OCI-LY7 (cell line): ENCODE measurements around the gene KRT83. TPM values are rescaled to one million over a fixed set of nuclear protein-coding genes. Genes with fewer than 3 reads are reported as not detected.

Experiments used
- BruUV-seq: library from RNA; stranded (reverse); fragments of 400-500 nt; replicated peaks from 2 replicates; lab custom pipeline; 2021; lab: Mats Ljungman, UMichigan
- CTCF ChIA-PET: fragments of 300-600 bp; sonication (Branson Sonifier 250); formaldehyde crosslinking; loops from one replicate; lab custom pipeline; 2022; ENCODE audit warnings: antibody characterized with exemption; ENCODE audit not compliant: unreplicated experiment; lab: Charles Lee
- POLR2A ChIA-PET: fragments of 300-600 bp; sonication (Branson Sonifier 250); formaldehyde crosslinking; loops from one replicate; lab custom pipeline; 2022; ENCODE audit warnings: antibody characterized with exemption; lab: Charles Lee
- DNase-seq: peaks from one replicate; pipeline ENCODE4 v3.0.0-alpha.2; 2015; ENCODE audit warnings: low spot score
- H2AFZ ChIP-seq: fragments of 200-600 bp; sonication (generic), shearing (Covaris generic); 2 replicates; pipeline ENCODE4 v1.6.1; 2014; ENCODE audit warnings: mild to moderate bottlenecking, antibody characterized with exemption, low read length, moderate library complexity
- H3K27ac ChIP-seq: fragments of 200-600 bp; sonication (generic); 2 replicates; pipeline ENCODE4 v1.5.1; 2014; ENCODE audit warnings: mixed run types, low read depth, mild to moderate bottlenecking, moderate library complexity, low read length, inconsistent platforms; ENCODE audit not compliant: poor library complexity, severe bottlenecking
- H3K36me3 ChIP-seq: fragments of 200-600 bp; sonication (generic); 2 replicates; pipeline ENCODE4 v1.6.1; 2014; ENCODE audit warnings: mild to moderate bottlenecking, antibody characterized with exemption, low read length, moderate library complexity, mixed read lengths; ENCODE audit not compliant: insufficient read depth
- H3K4me1 ChIP-seq: fragments of 200-600 bp; sonication (generic); 2 replicates; pipeline ENCODE4 v1.5.1; 2014; ENCODE audit warnings: mild to moderate bottlenecking, low read length; ENCODE audit not compliant: insufficient read depth, poor library complexity, severe bottlenecking
- H3K4me2 ChIP-seq: fragments of 200-600 bp; sonication (generic); 2 replicates; pipeline ENCODE4 v1.6.1; 2014; ENCODE audit warnings: mild to moderate bottlenecking, low read length
- H3K4me3 ChIP-seq: fragments of 200-600 bp; sonication (generic); 2 replicates; pipeline ENCODE4 v1.5.1; 2014; ENCODE audit warnings: mild to moderate bottlenecking, low read depth, low read length; ENCODE audit not compliant: poor library complexity, severe bottlenecking
- H3K79me2 ChIP-seq: fragments of 200-600 bp; sonication (generic); 2 replicates; pipeline ENCODE4 v1.6.1; 2016; ENCODE audit warnings: low read depth, mild to moderate bottlenecking, low read length, moderate library complexity, mixed read lengths; ENCODE audit not compliant: insufficient read depth
- H3K9me2 ChIP-seq: fragments of 200-600 bp; sonication (generic); 2 replicates; pipeline ENCODE4 v1.6.1; 2016; ENCODE audit warnings: mild to moderate bottlenecking, low read length, mixed read lengths; ENCODE audit not compliant: insufficient read depth
- H3K9me3 ChIP-seq: fragments of 200-600 bp; sonication (generic); 2 replicates; pipeline ENCODE4 v1.6.1; 2014; ENCODE audit warnings: mild to moderate bottlenecking, mixed run types, low read length, mixed read lengths
- H4K20me1 ChIP-seq: fragments of 200-600 bp; sonication (generic); 2 replicates; pipeline ENCODE4 v1.6.1; 2014; ENCODE audit warnings: mild to moderate bottlenecking, antibody characterized with exemption, low read length, moderate library complexity, mixed read lengths; ENCODE audit not compliant: insufficient read depth
- CTCF ChIP-seq: fragments of 200-600 bp; sonication (generic); conservative IDR thresholded peaks from 2 replicates; pipeline ENCODE4 v1.5.1; 2014; ENCODE audit warnings: mild to moderate bottlenecking, antibody characterized with exemption, low read length, moderate library complexity, mixed read lengths
- EZH2phosphoT487 ChIP-seq: fragments of 200-600 bp; sonication (generic); IDR thresholded peaks from 2 replicates; pipeline ENCODE4 v1.6.1; 2018; ENCODE audit warnings: low read depth, borderline replicate concordance, mild to moderate bottlenecking, mixed run types, antibody characterized with exemption, low read length, moderate library complexity, mixed read lengths
- intact Hi-C: fragments of 100-400 bp; cut with micrococcal nuclease; formaldehyde crosslinking; loops from one replicate; pipeline ENCODE4 v1.10.0; 2022; ENCODE audit not compliant: unreplicated experiment
- total RNA-seq, 2 experiments: library from RNA; depleted of rRNA in 1 of 2; stranded (reverse); fragments of >200 nt in 1 of 2; shearing (Covaris generic) in 1 of 2; gene quantifications; 2 replicates each; pipeline ENCODE4 v1.2.3, GENCODE V29; 2014 to 2022

Gene KRT83
- total RNA-seq, 2 experiments from 2014 or later: not detected

GRCh38 chr12:52317468-52318052 lies 3.6 kb downstream of the KRT83 start:
- H2AFZ ChIP-seq: no peak overlapping the region
- no peak overlapping the region for H3K4me3 ChIP-seq
- no peaks in the 10 kb centered on the region for H3K9me3 ChIP-seq
- intact Hi-C loops: no loop called here
- CTCF ChIA-PET: no interaction called here
- H3K36me3 ChIP-seq: no peaks in the 10 kb centered on the region
- H3K9me2 ChIP-seq: no peaks in the 10 kb centered on the region
- POLR2A ChIA-PET: no interaction called here
- H4K20me1 ChIP-seq: no peaks in the 10 kb centered on the region
- H3K4me2 ChIP-seq: no peak overlapping the region
- BruUV-seq: no TSS peak
- no peak for DNase-seq
- TF ChIP-seq CTCF: no peak
- TF ChIP-seq EZH2phosphoT487: no peak
- no peak overlapping the region for H3K27ac ChIP-seq
- no peaks in the 10 kb centered on the region for H3K79me2 ChIP-seq
- H3K4me1 ChIP-seq: no peaks in the 10 kb centered on the region

- H3K4me3 ChIP-seq: no peak overlapping the region
- no peaks in the 10 kb centered on the region for H3K36me3 ChIP-seq
- H3K4me1 ChIP-seq: no peaks in the 10 kb centered on the region
- DNase-seq: no peak
- TF ChIP-seq EZH2phosphoT487 (no peak), CTCF (no peak)
- no peak overlapping the region for H2AFZ ChIP-seq
- ChIA-PET POLR2A (no interaction called here), CTCF (no interaction called here)
- H3K9me2 ChIP-seq: no peaks in the 10 kb centered on the region
- H3K27ac ChIP-seq: no peak overlapping the region
- intact Hi-C loops: no loop called here
- no peaks in the 10 kb centered on the region for H4K20me1 ChIP-seq
- H3K4me2 ChIP-seq: no peak overlapping the region
- no peaks in the 10 kb centered on the region for H3K79me2 ChIP-seq
- BruUV-seq: no TSS peak
- no peaks in the 10 kb centered on the region for H3K9me3 ChIP-seq
Observed at GRCh38 chr12:52316701-52317100, 4.5 kb downstream of the KRT83 start.

- POLR2A ChIA-PET: no interaction called here
- DNase-seq: no peak
- TF ChIP-seq CTCF (no peak), EZH2phosphoT487 (no peak)
Observed at GRCh38 chr12:52316290-52316689, 4.9 kb downstream of the KRT83 start.

More at GRCh38 chr12:52316290-52316689, 4.9 kb downstream of the KRT83 start:
- BruUV-seq: no TSS peak
- intact Hi-C loops: no loop called here
- Histone ChIP-seq H3K4me1 (no peaks in the 10 kb centered on the region), H2AFZ (no peak overlapping the region), H4K20me1 (no peaks in the 10 kb centered on the region), H3K36me3 (no peaks in the 10 kb centered on the region), H3K4me2 (no peak overlapping the region), H3K79me2 (no peaks in the 10 kb centered on the region), H3K4me3 (no peak overlapping the region), H3K9me2 (no peaks in the 10 kb centered on the region), H3K27ac (no peak overlapping the region), H3K9me3 (no peaks in the 10 kb centered on the region)
- CTCF ChIA-PET: no interaction called here
